Activated T-helper 2 cell treated with anti-CD3 and anti-CD28 coated beads, Interferon-gamma antibody, Interleukin-2, Interleukin-4, amounts not matched to agents 10 μg/mL and 5 μg/mL and 100 μg/mL, durations not matched to agents 14 hours and 24 hours and 36 hours (primary cell): Measurements from ENCODE around the gene MCF2L. TPM values are rescaled to one million over a fixed set of nuclear protein-coding genes. Genes with fewer than 3 reads are reported as not detected.

ENCODE experiments used
- DNase-seq: peaks from one replicate; pipeline ENCODE4 v3.0.0; 2021; ENCODE audit warnings: low spot score
- H3K27ac Mint-ChIP-seq: one replicate; pipeline ENCODE4 v1.8.0; 2021; ENCODE audit warnings: mixed read lengths
- H3K27me3 Mint-ChIP-seq: one replicate; pipeline ENCODE4 v1.8.0; 2021; ENCODE audit warnings: low read depth, mixed read lengths
- H3K36me3 Mint-ChIP-seq: one replicate; pipeline ENCODE4 v1.8.0; 2021; ENCODE audit warnings: low read depth, mixed read lengths
- H3K4me1 Mint-ChIP-seq: one replicate; pipeline ENCODE4 v1.8.0; 2021; ENCODE audit warnings: low read depth, mixed read lengths
- H3K4me3 Mint-ChIP-seq: one replicate; pipeline ENCODE4 v1.8.0; 2021; ENCODE audit warnings: low read depth, mild to moderate bottlenecking, moderate library complexity, mixed read lengths
- H3K9me3 Mint-ChIP-seq: one replicate; pipeline ENCODE4 v1.8.0; 2021; ENCODE audit warnings: mixed read lengths
- intact Hi-C: fragments of 100-400 bp; cut with micrococcal nuclease; formaldehyde crosslinking; loops from one replicate; pipeline ENCODE4 v1.15.1; 2023
- total RNA-seq: library from RNA; stranded (reverse); gene quantifications from 2 replicates; pipeline ENCODE4 v1.2.3, GENCODE V29; 2022

Gene MCF2L
- total RNA-seq, 1 donor from 2014 or later, result 0.23 TPM

GRCh38 chr13:113005076-113005865 is 36.3 kb downstream of the MCF2L start:
- Mint-ChIP-seq H3K27ac (no peak overlapping the region), H3K9me3 (peaks cover 4% of the 10 kb centered on the region), H3K36me3 (no peaks in the 10 kb centered on the region), H3K4me1 (no peaks in the 10 kb centered on the region), H3K27me3 (no peaks in the 10 kb centered on the region), H3K4me3 (no peak overlapping the region)
- intact Hi-C loops, result no loop called here
- DNase-seq, result no peak

GRCh38 chr13:113005997-113006396 is 37.0 kb downstream of the MCF2L start:
- peaks cover 8% of the 10 kb centered on the region for H3K9me3 Mint-ChIP-seq
- H3K4me3 Mint-ChIP-seq, result no peak overlapping the region
- no peaks in the 10 kb centered on the region for H3K4me1 Mint-ChIP-seq
- H3K36me3 Mint-ChIP-seq, result no peaks in the 10 kb centered on the region
- DNase-seq, result no peak
- intact Hi-C loops, result no loop called here
- H3K27ac Mint-ChIP-seq, result no peak overlapping the region
- no peaks in the 10 kb centered on the region for H3K27me3 Mint-ChIP-seq

- Mint-ChIP-seq H3K9me3 (peaks cover 13% of the 10 kb centered on the region), H3K27ac (no peak overlapping the region), H3K27me3 (no peaks in the 10 kb centered on the region), H3K36me3 (peaks cover 3% of the 10 kb centered on the region), H3K4me1 (no peaks in the 10 kb centered on the region), H3K4me3 (no peak overlapping the region)
- no peak for DNase-seq
- intact Hi-C loops, result no loop called here
These were observed 37.6 kb downstream of the MCF2L start for GRCh38 chr13:113006660-113007059.

- intact Hi-C loops, result no loop called here
- Mint-ChIP-seq H3K27me3 (no peaks in the 10 kb centered on the region), H3K27ac (no peak overlapping the region), H3K36me3 (peaks cover 3% of the 10 kb centered on the region), H3K4me3 (no peak overlapping the region), H3K9me3 (peaks cover 13% of the 10 kb centered on the region), H3K4me1 (no peaks in the 10 kb centered on the region)
- DNase-seq, result no peak
These were observed 39.8 kb downstream of the MCF2L start for GRCh38 chr13:113008851-113009250.

- H3K27ac Mint-ChIP-seq, result no peak overlapping the region
- H3K9me3 Mint-ChIP-seq, result peaks cover 13% of the 10 kb centered on the region
- H3K4me3 Mint-ChIP-seq, result no peak overlapping the region
These were observed 40.9 kb downstream of the MCF2L start for GRCh38 chr13:113009743-113010509.

GRCh38 chr13:113010510-113010865 is 41.5 kb downstream of the MCF2L start:
- H3K9me3 Mint-ChIP-seq, result peaks cover 10% of the 10 kb centered on the region
- H3K4me1 Mint-ChIP-seq, result no peaks in the 10 kb centered on the region
- H3K4me3 Mint-ChIP-seq, result no peak overlapping the region
- no peaks in the 10 kb centered on the region for H3K27me3 Mint-ChIP-seq
- peaks cover 3% of the 10 kb centered on the region for H3K36me3 Mint-ChIP-seq
- intact Hi-C loops, result no loop called here
- no peak overlapping the region for H3K27ac Mint-ChIP-seq
- no peak for DNase-seq

More at GRCh38 chr13:113009743-113010509, 40.9 kb downstream of the MCF2L start:
- Mint-ChIP-seq H3K4me1 (no peaks in the 10 kb centered on the region), H3K36me3 (peaks cover 3% of the 10 kb centered on the region), H3K27me3 (no peaks in the 10 kb centered on the region)
- DNase-seq, result no peak
- intact Hi-C loops, result no loop called here

GRCh38 chr13:113013303-113013702 is 44.3 kb downstream of the MCF2L start:
- Mint-ChIP-seq H3K36me3 (peaks cover 3% of the 10 kb centered on the region), H3K27ac (no peak overlapping the region), H3K9me3 (peaks cover 9% of the 10 kb centered on the region), H3K4me3 (no peak overlapping the region), H3K27me3 (no peaks in the 10 kb centered on the region), H3K4me1 (no peaks in the 10 kb centered on the region)
- no peak for DNase-seq
- intact Hi-C loops, result no loop called here

GRCh38 chr13:113013878-113014751 is 45.1 kb downstream of the MCF2L start:
- Mint-ChIP-seq H3K4me3 (no peak overlapping the region), H3K36me3 (peaks cover 3% of the 10 kb centered on the region), H3K9me3 (peaks cover 9% of the 10 kb centered on the region), H3K4me1 (no peaks in the 10 kb centered on the region), H3K27ac (no peak overlapping the region), H3K27me3 (no peaks in the 10 kb centered on the region)
- intact Hi-C loops, result no loop called here
- DNase-seq, result no peak

GRCh38 chr13:113014752-113015745 is 46.0 kb downstream of the MCF2L start:
- no peak for DNase-seq
- Mint-ChIP-seq H3K4me3 (no peak overlapping the region), H3K27me3 (no peaks in the 10 kb centered on the region), H3K4me1 (no peaks in the 10 kb centered on the region), H3K9me3 (peaks cover 9% of the 10 kb centered on the region), H3K27ac (no peak overlapping the region), H3K36me3 (peaks cover 3% of the 10 kb centered on the region)
- intact Hi-C loops, result no loop called here

- peaks cover 3% of the 10 kb centered on the region for H3K36me3 Mint-ChIP-seq
- H3K27ac Mint-ChIP-seq, result no peak overlapping the region
- peaks cover 5% of the 10 kb centered on the region for H3K9me3 Mint-ChIP-seq
- intact Hi-C loops, result no loop called here
- no peaks in the 10 kb centered on the region for H3K27me3 Mint-ChIP-seq
- DNase-seq, result no peak
- H3K4me1 Mint-ChIP-seq, result no peaks in the 10 kb centered on the region
- H3K4me3 Mint-ChIP-seq, result no peak overlapping the region
These were observed 47.0 kb downstream of the MCF2L start for GRCh38 chr13:113015826-113016525.

GRCh38 chr13:113016526-113017295 is 47.7 kb downstream of the MCF2L start:
- Mint-ChIP-seq H3K4me1 (no peaks in the 10 kb centered on the region), H3K9me3 (no peaks in the 10 kb centered on the region), H3K27me3 (no peaks in the 10 kb centered on the region), H3K4me3 (no peak overlapping the region), H3K27ac (no peak overlapping the region), H3K36me3 (no peaks in the 10 kb centered on the region)
- DNase-seq, result no peak
- intact Hi-C loops, result no loop called here
